NCI-H2107 treated with DMSO at 0.1 percent for 48 hours (cell line): Measurements from ENCODE around the gene MAP6.
A peak's percentile ranks its signal among the peaks of the same experiment; 100 is the strongest.

ENCODE experiments used
- DNase-seq: peaks from one replicate; lab custom pipeline; 2025; ENCODE audit not compliant: unreplicated experiment; lab: John Stamatoyannopoulos, UW

The MAP6 gene

GRCh38 chr11:75632450-75632849, 36.4 kb downstream of the MAP6 start:
- no peak for DNase-seq

GRCh38 chr11:75631086-75631730, 37.6 kb downstream of the MAP6 start:
- DNase-seq = no peak

- no peak for DNase-seq
Measured at GRCh38 chr11:75627906-75628668, 40.8 kb downstream of the MAP6 start.

- no peak for DNase-seq
Measured at GRCh38 chr11:75626889-75627529, 41.8 kb downstream of the MAP6 start.

- no peak for DNase-seq
Measured at GRCh38 chr11:75625991-75626888, 42.6 kb downstream of the MAP6 start.

GRCh38 chr11:75625021-75625420, 43.8 kb downstream of the MAP6 start:
- peak; percentile 86 for DNase-seq

- DNase-seq = no peak
Measured at GRCh38 chr11:75616281-75616680, 52.6 kb downstream of the MAP6 start.

- no peak for DNase-seq
Measured at GRCh38 chr11:75615751-75616150, 53.1 kb downstream of the MAP6 start.

GRCh38 chr11:75611823-75612222, 57.0 kb downstream of the MAP6 start:
- DNase-seq = no peak

- no peak for DNase-seq
Measured at GRCh38 chr11:75606099-75606498, 62.7 kb downstream of the MAP6 start.

- DNase-seq = no peak
Measured at GRCh38 chr11:75603791-75604736, 64.8 kb downstream of the MAP6 start.

- no peak for DNase-seq
Measured at GRCh38 chr11:75602951-75603350, 65.9 kb downstream of the MAP6 start.

- DNase-seq = no peak
Measured at GRCh38 chr11:75601494-75601893, 67.3 kb downstream of the MAP6 start.

- no peak for DNase-seq
Measured at GRCh38 chr11:75600356-75600755, 68.5 kb downstream of the MAP6 start.

- no peak for DNase-seq
Measured at GRCh38 chr11:75598900-75599299, 69.9 kb downstream of the MAP6 start.

GRCh38 chr11:75598264-75598663, 70.6 kb downstream of the MAP6 start:
- no peak for DNase-seq

- peak; percentile 77 for DNase-seq
Measured at GRCh38 chr11:75597636-75598035, 71.2 kb downstream of the MAP6 start.

GRCh38 chr11:75596914-75597313, 71.9 kb downstream of the MAP6 start:
- no peak for DNase-seq

- no peak for DNase-seq
Measured at GRCh38 chr11:75595429-75595828, 73.4 kb downstream of the MAP6 start.

- no peak for DNase-seq
Measured at GRCh38 chr11:75594211-75594610, 74.6 kb downstream of the MAP6 start.
